ENCODE measurements around the gene SRGAP1. TPM values are rescaled to one million over a fixed set of nuclear protein-coding genes. Genes with fewer than 3 reads are reported as not detected.

The SRGAP1 gene
- total RNA-seq, 1 donor from 2014 or later = 76.8 TPM

- no peak for DNase-seq (ENCODE audit: low read depth)
Observed at GRCh38 chr12:64203036-64203435, 358.5 kb downstream of the SRGAP1 start.

GRCh38 chr12:64203775-64204174, 359.3 kb downstream of the SRGAP1 start:
- no peak for DNase-seq (ENCODE audit: low read depth)

- no peak for DNase-seq (ENCODE audit: low read depth)
Observed at GRCh38 chr12:64205542-64205941, 361.0 kb downstream of the SRGAP1 start.

- no peak for DNase-seq (ENCODE audit: low read depth)
Observed at GRCh38 chr12:64207453-64207852, 363.0 kb downstream of the SRGAP1 start.

Other genes with a start within 250 kb of the SRGAP1 start
- gene DPY19L2, start 176.2 kb upstream of the SRGAP1 start, total RNA-seq = 3.6 and 20.8 TPM in 2 replicates
- 17.7 and 18.8 TPM in 2 replicates for gene RXYLT1, start 64.8 kb upstream of the SRGAP1 start, total RNA-seq